GM19328 (cell line): ENCODE measurements around the gene DHRS9.
"Not testable (repeated sequence)": the region's sequence is repeated elsewhere in the genome, so short reads cannot be mapped to it uniquely, and the experiment has no call there.

Experiments used
- ATAC-seq: cut with Tn5 transposase; IDR thresholded peaks from one replicate; pipeline ENCODE4 v1.9.1; 2021; ENCODE audit warnings: mild to moderate bottlenecking, moderate library complexity; ENCODE audit not compliant: unreplicated experiment

DHRS9 gene

DNA sequence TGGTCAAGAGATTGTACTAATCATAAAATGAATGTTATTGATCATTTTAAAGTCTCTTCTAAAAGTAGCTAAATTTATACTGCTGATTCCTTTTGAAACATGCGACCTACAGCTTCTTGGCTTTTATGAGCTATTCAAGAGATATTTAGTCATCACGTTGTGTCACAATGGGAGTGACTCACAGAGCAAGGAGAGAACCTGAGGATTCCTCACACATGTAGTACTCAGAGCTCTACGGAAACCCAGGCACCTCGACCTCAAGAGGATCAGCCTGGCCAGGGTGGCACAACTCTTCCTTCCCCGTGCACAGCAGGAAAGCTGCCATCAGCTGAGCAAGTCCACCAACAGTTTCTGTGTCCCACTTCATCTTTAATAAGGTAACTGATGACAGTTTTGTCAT lies at the start of gene DHRS9:
Gene DHRS9, plus strand, starts transcription at position 223 of the 400 bp plus-strand sequence. CDS start 12,019 bp downstream, outside the sequence.
- no peak for ATAC-seq

DNA sequence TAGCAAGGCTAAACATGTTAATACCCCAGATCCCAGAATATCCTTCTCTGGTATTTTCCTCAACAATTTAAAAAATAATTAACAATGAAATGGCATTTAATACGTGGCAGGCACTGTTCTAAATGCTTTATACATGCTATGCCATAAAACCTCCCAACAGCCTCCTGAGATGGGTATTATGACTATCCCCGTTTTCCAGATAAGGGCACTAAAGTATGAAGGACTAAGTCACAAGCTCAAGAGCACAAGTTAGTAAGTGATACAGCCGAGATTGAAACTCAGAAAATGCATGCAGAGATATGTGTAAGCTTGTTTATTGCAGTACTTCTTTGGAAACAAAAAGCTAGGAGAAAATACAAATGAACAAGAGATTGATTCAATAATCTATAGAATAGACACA lies 46.2 kb upstream of the DHRS9 start:
- no peak for ATAC-seq

DNA sequence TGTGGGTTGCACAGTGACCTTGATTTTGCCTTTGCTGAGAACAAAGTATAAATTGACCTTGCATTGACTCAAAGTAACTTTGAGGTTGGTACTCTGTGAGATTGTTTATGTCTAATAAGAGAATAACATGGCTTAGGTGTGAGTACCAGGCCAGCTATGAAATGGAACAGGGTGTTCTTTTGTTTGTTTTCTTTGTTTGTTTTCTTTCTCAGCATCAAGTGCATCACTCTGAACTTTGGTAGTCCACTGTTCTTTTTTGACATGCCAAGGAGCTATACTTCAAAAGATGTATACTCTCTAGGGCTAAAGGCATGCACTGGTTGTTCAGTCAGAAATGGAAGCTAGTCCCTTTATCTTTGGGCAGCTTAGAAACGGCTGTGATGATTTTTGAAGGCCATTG lies 43.3 kb upstream of the DHRS9 start:
- ATAC-seq = no peak

DNA sequence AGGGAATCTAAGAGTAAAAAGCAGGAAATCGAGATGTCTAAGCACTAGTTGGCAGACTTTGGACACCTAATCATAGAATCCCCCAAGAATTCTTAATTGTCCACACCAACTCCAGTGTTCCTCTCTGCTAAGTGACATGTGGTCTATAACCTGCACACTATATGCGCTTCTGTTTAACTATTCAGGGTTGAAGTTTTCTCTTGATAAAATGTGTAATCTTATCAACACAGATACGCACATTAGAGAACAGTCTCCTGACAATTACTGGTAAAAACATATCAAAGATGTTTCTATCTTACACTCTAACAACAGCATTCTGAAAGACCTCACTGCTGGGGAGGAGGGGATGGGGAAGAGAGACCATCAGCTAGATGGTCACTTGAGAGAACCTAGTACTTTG lies 42.1 kb upstream of the DHRS9 start:
- ATAC-seq = no peak

DNA sequence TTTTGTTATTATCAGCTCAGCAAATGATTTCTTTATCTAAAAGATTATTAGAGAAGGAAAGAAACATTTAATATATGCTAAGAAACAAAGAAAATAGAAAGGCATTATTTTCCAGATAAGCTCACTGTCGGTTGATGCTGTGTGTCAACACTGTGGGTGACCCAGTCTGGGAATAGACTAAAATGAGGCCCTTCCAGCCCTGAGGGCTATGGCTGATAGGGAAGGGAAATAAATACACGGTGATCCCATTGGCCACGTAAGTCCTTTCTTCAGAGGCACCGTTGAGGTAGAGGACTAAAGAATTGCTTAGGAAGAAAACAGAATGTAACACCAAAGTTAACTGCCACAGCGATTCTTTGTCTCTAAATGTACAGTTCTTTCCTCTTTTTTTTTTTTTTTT lies 40.0 kb upstream of the DHRS9 start:
- ATAC-seq = no peak

DNA sequence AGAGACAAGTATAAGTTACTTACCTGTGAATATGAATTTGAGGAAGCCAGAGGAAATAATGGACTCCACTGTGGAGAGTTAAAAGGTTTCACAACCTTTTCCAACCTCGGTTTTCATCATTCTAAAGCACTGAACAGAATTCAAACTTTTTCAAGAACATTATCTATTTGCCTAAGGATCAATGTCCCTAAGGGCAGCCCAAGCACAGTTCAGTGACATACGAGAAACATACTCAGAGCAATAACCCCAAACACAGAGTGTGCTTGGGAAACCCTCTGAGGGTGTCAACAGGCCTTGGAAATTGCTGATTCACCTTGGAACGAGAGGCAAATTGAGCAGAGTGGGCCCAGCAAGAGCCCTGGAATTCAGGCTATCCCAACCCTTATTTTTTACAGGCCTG lies 38.2 kb upstream of the DHRS9 start, which contains the start of gene ABCB11:
Gene ABCB11, minus strand, starts transcription at position 123 of the 400 bp plus-strand sequence. CDS start 13,199 bp downstream, outside the sequence.
- ATAC-seq = no peak

DNA sequence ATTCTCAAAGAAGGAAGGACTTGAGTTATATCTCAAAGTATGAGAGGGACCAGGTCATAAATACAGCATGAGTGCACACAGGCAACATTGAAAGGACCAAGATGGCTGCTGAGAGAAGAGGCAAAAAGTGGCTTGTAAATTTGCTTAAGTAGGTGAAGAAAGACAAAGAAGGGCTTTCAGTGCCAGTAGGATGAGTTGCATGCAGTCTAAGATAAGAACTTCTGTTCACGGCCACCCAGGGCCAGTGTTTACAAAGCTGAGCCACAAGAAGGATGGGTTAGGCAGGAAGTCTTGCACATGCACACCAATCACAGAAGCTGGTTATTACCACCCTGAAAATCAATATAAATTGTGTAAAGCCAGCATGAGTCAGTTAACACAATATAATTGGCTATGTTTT lies 35.1 kb upstream of the DHRS9 start:
- ATAC-seq = no peak

DNA sequence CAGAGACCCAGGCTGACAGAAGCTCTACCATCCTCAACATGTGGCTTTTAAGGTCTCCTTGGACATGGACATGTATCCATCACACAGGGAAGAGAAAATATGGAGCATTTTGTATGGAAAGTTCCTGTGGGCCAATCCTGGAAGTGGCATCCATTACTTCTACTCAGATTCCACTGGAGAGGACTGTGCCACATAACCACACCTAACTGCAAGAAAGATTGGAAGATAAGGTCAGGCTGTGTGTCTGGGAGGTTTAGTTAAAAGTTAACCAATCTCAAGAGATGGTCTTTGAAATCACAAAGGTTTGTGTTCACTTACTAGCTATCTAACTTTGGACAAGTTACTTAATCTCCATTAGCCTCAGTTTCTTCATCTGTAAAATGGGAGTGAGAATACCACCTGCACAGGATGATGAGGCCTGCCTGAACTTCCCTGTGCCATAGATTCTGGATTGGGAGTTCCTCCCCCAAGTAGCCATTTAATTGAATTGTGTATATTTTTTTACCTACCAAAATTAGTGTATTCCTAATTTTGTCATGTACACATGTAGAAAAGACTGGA lies 34.3 kb upstream of the DHRS9 start:
- ATAC-seq = no peak

DNA sequence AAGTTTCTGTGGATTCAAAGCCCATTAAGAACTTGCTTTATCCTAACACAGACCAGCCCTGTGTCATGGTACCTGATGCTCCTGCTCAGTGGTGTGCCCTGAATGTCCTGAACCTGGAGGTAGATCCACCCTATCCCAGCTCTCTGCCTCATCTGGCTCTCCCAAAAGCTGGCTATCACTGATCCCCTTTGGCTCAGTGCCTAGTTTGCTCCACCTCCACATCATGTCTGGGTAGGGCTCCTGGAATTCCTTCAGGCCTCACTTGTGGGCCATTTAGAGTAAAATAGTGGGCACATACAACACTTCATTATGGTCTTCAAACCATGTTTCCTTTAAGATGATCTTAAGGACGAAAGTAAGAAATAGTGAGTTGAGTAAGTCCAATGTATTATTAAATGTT lies 33.5 kb upstream of the DHRS9 start:
- no peak for ATAC-seq

DNA sequence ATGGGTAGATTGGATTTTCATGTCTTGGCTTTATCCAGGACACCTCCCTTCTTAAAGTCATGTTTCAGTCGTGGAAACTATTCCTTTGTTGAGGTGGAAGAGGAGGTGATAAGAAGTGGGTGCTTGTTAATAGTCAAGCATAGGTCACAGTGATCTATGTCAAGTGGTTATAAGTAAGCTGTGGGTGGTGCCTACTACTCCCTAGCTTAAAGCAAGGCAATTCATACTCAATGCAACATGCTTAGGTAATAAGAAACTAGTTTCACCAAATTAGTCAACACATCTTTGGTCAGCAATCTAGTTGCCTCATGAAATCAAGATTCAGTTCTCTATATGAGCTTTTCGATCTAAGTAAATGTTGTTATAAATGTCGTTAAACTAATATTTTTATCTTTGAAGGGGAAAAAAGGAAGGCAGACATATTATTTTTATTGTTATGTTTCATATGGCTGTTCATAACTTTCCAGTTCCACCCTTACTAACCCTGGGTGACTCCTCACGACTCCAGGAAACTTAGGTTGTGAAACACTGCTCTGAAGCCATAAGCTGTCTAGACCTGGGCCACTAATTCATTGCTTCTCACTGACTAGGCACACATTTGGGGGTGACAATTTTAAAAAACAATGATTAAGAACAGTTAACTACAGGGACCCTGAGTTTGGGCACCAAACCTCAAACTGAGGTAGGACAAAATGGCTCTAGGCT lies 32.5 kb upstream of the DHRS9 start:
- ATAC-seq = no peak

DNA sequence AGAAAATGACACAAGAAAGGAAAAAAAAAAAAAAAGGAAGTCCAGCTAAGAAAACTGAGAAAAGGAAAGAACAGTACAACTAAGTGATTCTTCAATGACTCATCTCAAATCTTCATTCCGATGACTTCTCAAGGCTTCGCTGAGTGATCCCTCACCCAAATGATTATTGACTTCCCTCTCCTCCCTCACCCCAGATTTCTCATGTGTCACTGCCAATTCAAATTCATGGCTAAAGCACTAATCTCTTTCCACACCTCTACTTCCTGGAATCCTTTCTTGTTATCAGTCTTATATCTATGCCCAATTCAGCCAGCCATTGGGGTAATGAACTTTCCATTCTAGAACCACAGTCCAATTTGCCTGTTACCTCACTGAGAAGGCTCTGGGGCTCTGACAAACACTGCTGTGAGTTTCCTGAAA lies 31.0 kb upstream of the DHRS9 start:
- ATAC-seq = no peak

DNA sequence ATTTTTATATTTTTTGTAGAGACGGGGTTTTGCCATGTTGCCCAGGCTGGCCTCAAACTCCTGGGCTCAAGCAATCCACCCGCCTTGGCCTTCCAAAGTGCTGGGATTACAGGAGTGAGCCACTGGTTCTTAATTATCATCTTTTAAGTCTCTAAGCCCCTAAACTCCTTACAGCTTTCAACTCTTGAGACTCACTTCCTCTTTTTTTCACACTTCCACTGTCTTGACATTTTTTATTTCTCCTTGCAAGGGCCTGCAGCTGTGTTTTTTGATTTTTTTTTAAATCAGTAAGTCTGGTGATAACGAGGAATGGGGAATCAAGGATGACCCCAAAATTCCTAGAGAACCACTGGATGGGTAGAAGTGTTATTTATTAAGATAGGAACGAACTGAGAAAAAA lies 29.7 kb upstream of the DHRS9 start:
- no peak for ATAC-seq

DNA sequence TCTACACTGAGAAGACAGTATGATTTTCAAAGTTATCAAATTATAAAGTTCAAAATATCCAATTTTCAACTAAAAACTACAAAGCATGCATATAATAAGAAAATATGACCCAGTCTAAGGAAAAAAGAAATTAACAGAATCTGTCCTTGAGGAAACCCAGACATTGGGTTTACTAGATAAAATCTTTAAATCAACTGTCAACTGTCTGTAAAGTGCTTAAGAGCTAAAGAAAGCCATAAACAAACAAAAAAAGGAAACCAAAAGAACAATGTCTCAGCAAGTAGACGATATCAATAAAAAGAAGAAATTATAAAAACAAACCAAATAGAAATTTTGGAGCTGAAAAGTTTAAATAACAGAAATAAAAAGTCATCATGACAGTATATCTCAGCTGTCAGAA lies 27.8 kb upstream of the DHRS9 start:
- ATAC-seq = no peak

DNA sequence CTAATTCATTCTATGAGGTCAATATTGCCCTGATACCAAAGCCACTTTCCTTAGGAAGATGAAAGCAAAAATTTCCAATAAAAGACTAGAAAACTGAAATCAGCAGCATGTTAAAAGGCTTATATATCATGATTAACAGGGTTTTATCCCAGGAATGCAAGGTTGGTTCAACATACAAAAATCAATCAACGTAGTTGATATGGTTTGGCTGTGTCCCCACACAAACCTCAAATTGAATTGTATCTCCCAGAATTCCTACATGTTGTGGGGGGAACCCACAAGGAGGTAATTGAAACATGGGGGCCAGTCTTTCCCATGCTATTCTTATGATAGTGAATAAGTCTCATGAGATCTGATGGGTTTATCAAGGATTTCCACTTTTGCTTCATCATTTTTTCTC lies 26.5 kb upstream of the DHRS9 start:
- ATAC-seq = no peak

DNA sequence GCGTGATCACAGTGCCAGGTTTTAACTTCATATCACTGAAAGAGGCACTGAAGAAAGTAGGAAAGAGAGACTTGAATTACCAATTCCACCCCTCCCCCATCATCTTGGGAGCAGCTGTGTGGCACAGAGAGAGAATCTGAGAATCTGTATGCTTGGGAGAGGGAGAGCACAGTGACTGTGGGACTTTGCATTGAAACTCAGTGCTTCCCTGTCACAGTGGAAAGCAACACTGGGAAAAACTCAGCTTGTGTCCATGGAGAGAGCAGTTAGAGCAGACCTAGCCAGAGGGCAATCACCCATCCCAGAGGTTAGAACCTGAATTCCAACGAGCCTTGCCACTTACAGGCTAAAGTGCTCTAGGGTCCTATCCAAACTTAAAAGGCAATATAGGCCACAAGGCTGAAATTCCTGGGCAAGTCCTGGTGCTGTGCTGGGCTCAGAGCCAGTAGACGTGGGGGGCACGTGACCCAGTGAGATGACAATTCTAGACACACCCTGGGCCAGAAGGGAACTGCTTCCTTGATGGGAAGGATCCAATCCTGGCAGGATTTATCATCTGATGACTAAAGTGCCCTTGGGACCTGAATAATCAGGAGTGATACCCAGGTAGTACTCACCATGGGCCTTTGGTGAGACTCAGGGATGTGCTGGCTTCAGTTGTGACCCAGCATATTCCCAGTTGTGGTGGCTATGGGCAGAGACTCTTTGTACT lies 22.8 kb upstream of the DHRS9 start:
- no peak for ATAC-seq

DNA sequence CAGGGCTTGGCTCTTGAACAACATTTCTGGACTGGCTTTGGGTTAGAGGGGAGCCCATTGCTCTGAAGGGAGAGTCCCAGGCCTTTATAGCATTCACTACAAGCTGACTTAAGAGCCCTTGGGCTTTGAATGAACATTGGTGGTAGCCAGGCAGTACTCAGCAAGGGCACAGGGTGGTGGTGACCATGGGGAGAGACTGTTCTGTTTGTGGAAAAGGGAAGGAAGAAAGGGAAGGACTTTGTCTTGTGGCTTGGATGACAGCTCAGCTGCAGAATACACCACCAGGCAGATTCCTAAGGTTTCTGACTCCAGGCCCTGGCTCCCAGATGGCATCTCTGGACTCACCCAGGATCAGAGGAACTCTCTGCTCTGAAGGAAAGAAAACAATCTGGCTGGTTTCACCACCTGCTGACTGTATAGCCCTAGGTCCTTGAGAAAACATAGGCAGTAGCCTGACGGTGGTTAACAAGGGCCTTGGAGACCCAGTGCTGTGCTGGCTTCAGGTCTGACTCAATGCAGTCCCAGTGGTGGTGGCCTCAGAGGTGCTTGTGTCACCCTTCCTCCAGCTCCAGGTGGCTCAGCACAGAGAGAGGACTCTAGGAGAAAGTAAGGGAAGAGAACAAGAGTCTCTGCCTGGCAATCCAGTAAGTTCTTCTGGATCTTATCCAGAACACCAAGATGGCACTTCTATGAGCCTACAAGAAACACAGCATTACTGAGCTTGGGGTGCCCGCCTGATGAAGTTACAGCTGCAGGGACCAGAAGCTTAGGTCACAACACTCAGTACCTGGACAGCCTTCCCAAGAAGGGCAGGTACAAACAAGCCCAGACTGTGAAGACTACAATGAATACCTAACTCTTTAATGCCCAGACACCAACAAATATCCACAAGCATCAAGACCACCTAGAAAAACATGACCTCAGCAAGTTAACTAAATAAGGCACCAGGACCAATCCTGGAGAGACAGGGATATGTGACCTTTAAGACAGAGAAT lies 21.8 kb upstream of the DHRS9 start:
- ATAC-seq = no peak

DNA sequence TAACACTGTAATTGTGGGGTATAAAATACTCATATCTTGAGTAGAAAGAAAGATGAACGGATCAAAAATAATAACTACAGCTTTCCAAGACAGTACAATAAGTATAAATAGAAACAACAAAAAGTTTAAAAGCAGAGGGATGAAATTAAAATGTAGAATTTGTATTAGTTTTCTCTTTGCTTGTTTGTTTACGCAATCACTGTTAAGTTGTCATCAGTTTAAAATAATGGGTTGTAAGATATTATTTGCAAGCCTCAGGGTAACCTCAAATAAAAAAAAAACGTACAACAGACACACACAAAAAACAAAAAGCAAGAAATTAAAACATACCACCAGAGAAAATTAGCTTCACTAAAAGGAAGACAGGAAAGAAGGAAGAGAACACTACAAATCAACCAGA lies 20.2 kb upstream of the DHRS9 start:
- no peak for ATAC-seq

DNA sequence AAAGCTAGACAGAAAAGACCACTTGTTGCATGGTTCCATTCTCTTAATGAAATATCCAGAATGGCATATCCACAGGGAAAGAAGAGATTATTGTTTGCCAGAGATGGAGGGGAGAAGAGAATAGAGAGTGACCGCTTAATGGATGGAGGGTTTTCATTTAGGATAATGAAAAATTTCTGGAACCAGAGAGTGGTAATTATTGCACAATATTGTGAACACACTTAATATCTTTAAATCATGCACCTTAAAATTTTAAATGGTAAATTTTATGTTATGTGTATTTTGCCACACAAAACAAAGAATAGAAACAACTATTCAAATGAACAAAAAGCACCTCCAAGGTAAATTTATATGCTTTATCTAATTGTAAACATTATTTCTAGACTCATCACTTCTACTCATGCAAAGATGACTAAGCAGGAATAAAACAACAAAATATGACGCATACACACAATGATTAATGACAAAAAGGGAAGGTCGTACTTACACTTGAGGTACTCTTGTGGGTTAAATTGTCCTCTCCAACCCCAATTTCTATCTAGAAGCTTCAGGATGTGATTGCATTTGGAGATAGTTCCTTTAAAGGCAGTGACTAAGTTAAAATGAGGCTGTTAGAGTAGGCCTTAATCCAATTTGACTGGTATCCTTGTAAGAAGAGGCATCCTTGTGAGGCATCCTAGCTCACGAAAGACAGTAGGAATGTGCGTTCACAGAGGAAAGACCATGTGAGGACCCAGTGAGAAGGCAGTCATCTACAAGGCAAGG lies 18.7 kb upstream of the DHRS9 start:
- no peak for ATAC-seq

DNA sequence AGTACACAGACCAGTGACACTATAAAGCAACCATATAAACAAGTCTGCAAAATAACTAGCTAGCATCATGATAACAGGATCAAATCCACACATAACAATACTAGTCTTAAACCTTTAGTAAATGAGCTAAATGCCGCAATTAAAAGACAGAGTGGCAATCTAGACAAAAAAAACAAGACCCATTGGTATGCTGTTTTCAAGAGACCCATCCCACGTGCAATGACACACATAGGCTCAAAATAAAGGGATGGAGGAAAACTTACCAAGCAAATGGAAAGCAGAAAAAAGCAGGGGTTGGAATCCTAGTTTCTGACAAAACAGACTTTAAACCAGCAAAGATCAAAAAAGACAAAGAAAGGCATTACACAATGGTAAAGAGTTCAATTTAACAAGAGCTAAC lies 14.8 kb upstream of the DHRS9 start:
- ATAC-seq = not testable (repeated sequence)

DNA sequence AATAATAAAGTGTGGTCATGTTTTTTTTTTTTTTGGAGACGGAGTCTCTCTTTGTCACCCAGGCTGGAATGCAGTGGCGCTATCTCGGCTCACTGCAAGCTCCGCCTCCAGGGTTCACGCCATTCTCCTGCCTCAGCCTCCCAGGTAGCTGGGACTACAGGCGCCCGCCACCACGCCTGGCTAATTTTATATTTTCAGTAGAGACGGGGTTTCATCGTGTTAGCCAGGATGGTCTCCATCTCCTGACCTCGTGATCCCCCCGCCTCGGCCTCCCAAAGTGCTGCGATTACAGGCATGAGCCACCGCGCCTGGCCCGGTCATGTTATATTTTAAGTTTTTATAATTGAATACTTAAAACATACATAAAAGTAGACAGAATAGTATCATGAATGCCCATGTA lies 5.2 kb upstream of the DHRS9 start:
- not testable (repeated sequence) for ATAC-seq
